Measurements from ENCODE around the gene RBBP8NL. TPM values are rescaled to one million over a fixed set of nuclear protein-coding genes. Genes with fewer than 3 reads are reported as not detected.
A peak's percentile ranks its signal among the peaks of the same experiment; 100 is the strongest.

RBBP8NL gene
- total and polyA plus RNA-seq, 2 donors (not counting 1 experiment from before 2014, with no cell fraction given): not detected

GRCh38 chr20:62472138-62472940 is 45.0 kb upstream of the RBBP8NL start:
- H3K27ac ChIP-seq (ENCODE audit: insufficient read depth, low read length): no peak overlapping the region
- no peak for DNase-seq (ENCODE audit: low read depth in 2 of 2)
- peaks cover 18% of the 10 kb centered on the region for H3K27me3 ChIP-seq (ENCODE audit: control insufficient read depth, insufficient read depth, low read length)
- H3K36me3 ChIP-seq (ENCODE audit: control insufficient read depth, insufficient read depth, low read length): no peaks in the 10 kb centered on the region
- no peaks in the 10 kb centered on the region for H3K79me2 ChIP-seq (ENCODE audit: control insufficient read depth, insufficient read depth, low read length)
- H3K9ac ChIP-seq (ENCODE audit: insufficient read depth, low read length): no peak overlapping the region
- no peak for TF ChIP-seq EZH2 (IDR thresholded peaks at IDR 0.05; ENCODE audit: low read length, missing control alignments)
- TF ChIP-seq CTCF (conservative IDR thresholded peaks at IDR 0.05 in 1 of 2, IDR thresholded peaks at IDR 0.05 in 1 of 2; ENCODE audit: low read depth in 1 of 2, low read length in 2 of 2): no peak
- no peaks in the 10 kb centered on the region for H4K20me1 ChIP-seq (ENCODE audit: control insufficient read depth, extremely low read depth, insufficient read depth, low read length)
- H3K4me3 ChIP-seq (replicated peaks in 1 of 4; ENCODE audit: control extremely low read depth in 1 of 4, insufficient read depth in 1 of 4, low read depth in 3 of 4, low read length in 4 of 4): peak overlapping the region in 1 of 4 experiments; percentile 17
- no peak overlapping the region for H2AFZ ChIP-seq (ENCODE audit: low read length)
- no peak overlapping the region for H3K4me2 ChIP-seq (ENCODE audit: extremely low read depth, insufficient read depth, low read length)
- H3K9me3 ChIP-seq (ENCODE audit: control insufficient read depth, insufficient read depth, low read depth, low read length): no peaks in the 10 kb centered on the region
- no peaks in the 10 kb centered on the region for H3K4me1 ChIP-seq (ENCODE audit: control insufficient read depth, extremely low read depth, insufficient read depth, low read length)

- H3K36me3 ChIP-seq (ENCODE audit: control insufficient read depth, insufficient read depth, low read length): no peaks in the 10 kb centered on the region
- H2AFZ ChIP-seq (ENCODE audit: low read length): no peak overlapping the region
- peaks cover 13% of the 10 kb centered on the region for H3K27me3 ChIP-seq (ENCODE audit: control insufficient read depth, insufficient read depth, low read length)
Measured at GRCh38 chr20:62470459-62470858, 43.1 kb upstream of the RBBP8NL start.

GRCh38 chr20:62470001-62470400 is 42.7 kb upstream of the RBBP8NL start:
- Histone ChIP-seq H3K4me1 (ENCODE audit: control insufficient read depth, extremely low read depth, insufficient read depth, low read length) (no peaks in the 10 kb centered on the region), H2AFZ (ENCODE audit: low read length) (no peak overlapping the region), H3K4me3 (replicated peaks in 1 of 4; ENCODE audit: control extremely low read depth in 1 of 4, insufficient read depth in 1 of 4, low read depth in 3 of 4, low read length in 4 of 4) (no peak overlapping the region), H4K20me1 (ENCODE audit: control insufficient read depth, extremely low read depth, insufficient read depth, low read length) (no peaks in the 10 kb centered on the region), H3K27ac (ENCODE audit: insufficient read depth, low read length) (no peak overlapping the region), H3K9ac (ENCODE audit: insufficient read depth, low read length) (no peak overlapping the region), H3K9me3 (ENCODE audit: control insufficient read depth, insufficient read depth, low read depth, low read length) (no peaks in the 10 kb centered on the region), H3K79me2 (ENCODE audit: control insufficient read depth, insufficient read depth, low read length) (no peaks in the 10 kb centered on the region), H3K36me3 (ENCODE audit: control insufficient read depth, insufficient read depth, low read length) (no peaks in the 10 kb centered on the region), H3K4me2 (ENCODE audit: extremely low read depth, insufficient read depth, low read length) (no peak overlapping the region), H3K27me3 (ENCODE audit: control insufficient read depth, insufficient read depth, low read length) (peaks cover 10% of the 10 kb centered on the region)
- TF ChIP-seq CTCF (conservative IDR thresholded peaks at IDR 0.05 in 1 of 2, IDR thresholded peaks at IDR 0.05 in 1 of 2; ENCODE audit: low read depth in 1 of 2, low read length in 2 of 2) (no peak), EZH2 (IDR thresholded peaks at IDR 0.05; ENCODE audit: low read length, missing control alignments) (no peak)
- no peak for DNase-seq (ENCODE audit: low read depth in 2 of 2)

More at GRCh38 chr20:62470459-62470858, 43.1 kb upstream of the RBBP8NL start:
- Histone ChIP-seq H3K4me2 (ENCODE audit: extremely low read depth, insufficient read depth, low read length) (no peak overlapping the region), H3K4me1 (ENCODE audit: control insufficient read depth, extremely low read depth, insufficient read depth, low read length) (no peaks in the 10 kb centered on the region), H3K9me3 (ENCODE audit: control insufficient read depth, insufficient read depth, low read depth, low read length) (no peaks in the 10 kb centered on the region), H3K9ac (ENCODE audit: insufficient read depth, low read length) (no peak overlapping the region), H3K79me2 (ENCODE audit: control insufficient read depth, insufficient read depth, low read length) (no peaks in the 10 kb centered on the region), H4K20me1 (ENCODE audit: control insufficient read depth, extremely low read depth, insufficient read depth, low read length) (no peaks in the 10 kb centered on the region), H3K27ac (ENCODE audit: insufficient read depth, low read length) (no peak overlapping the region), H3K4me3 (replicated peaks in 1 of 4; ENCODE audit: control extremely low read depth in 1 of 4, insufficient read depth in 1 of 4, low read depth in 3 of 4, low read length in 4 of 4) (no peak overlapping the region)
- no peak for TF ChIP-seq EZH2 (IDR thresholded peaks at IDR 0.05; ENCODE audit: low read length, missing control alignments)
- no peak for TF ChIP-seq CTCF (conservative IDR thresholded peaks at IDR 0.05 in 1 of 2, IDR thresholded peaks at IDR 0.05 in 1 of 2; ENCODE audit: low read depth in 1 of 2, low read length in 2 of 2)
- DNase-seq (ENCODE audit: low read depth in 2 of 2): no peak

Data from fibroblast of lung (primary cell).